ENCODE measurements around the gene CETN1.
A peak's percentile ranks its signal among the peaks of the same experiment; 100 is the strongest.

Gene CETN1

DNA sequence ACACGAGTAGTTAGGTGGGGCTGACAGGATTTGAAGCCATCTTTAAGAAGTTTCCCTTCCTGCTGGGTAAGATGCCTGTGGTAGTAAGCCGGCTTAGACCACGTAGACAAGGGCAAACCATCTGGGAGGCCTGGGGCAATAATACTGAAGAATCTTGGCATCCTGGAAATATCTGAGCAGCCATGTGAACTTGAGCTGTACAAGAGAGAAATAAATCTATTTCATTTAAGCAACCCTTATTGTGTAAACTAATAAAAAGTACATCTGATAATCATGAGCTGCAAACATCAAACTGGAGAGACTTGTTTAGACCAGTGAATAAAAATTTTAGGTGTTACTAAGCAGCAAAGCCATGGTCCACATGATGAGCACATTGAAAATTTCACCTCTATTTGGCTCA lies 11.4 kb upstream of the CETN1 start:
- Histone ChIP-seq H2BK5ac (ENCODE audit: low read length) (no peak overlapping the region), H2AK5ac (ENCODE audit: low read length) (no peak overlapping the region), H3K79me1 (ENCODE audit: low read length) (no peaks in the 10 kb centered on the region), H3K4me1 (ENCODE audit: control insufficient read depth, low read depth, low read length) (peaks cover 4% of the 10 kb centered on the region), H4K5ac (ENCODE audit: low read length) (no peak overlapping the region), H3K56ac (ENCODE audit: low read length) (no peak overlapping the region), H3K36me3 (ENCODE audit: control insufficient read depth, insufficient read depth, low read length) (no peaks in the 10 kb centered on the region), H3K27ac (ENCODE audit: low read depth, low read length) (no peak overlapping the region), H3K4me2 (ENCODE audit: low read length) (no peak overlapping the region), H3K79me2 (ENCODE audit: control insufficient read depth, insufficient read depth, low read length) (no peaks in the 10 kb centered on the region), H3K9ac (ENCODE audit: low read length) (no peak overlapping the region), H3K18ac (ENCODE audit: low read length) (no peak overlapping the region), H3K27me3 (ENCODE audit: insufficient read depth, low read length, poor library complexity) (no peaks in the 10 kb centered on the region), H2BK120ac (ENCODE audit: low read depth, low read length) (no peak overlapping the region), H4K8ac (ENCODE audit: low read depth, low read length) (no peak overlapping the region), H3K23ac (ENCODE audit: low read length) (no peak overlapping the region), H3K4ac (ENCODE audit: low read depth, low read length) (no peak overlapping the region), H3K4me3 (ENCODE audit: low read length) (no peak overlapping the region), H2BK15ac (replicated peaks; ENCODE audit: low read depth) (no peak overlapping the region)
- WGBS (ENCODE audit: extremely low coverage, insufficient coverage, low lambda C conversion rate) = no CpG with 5 or more reads among the region's 3 CpGs
- DNase-seq = no peak

DNA sequence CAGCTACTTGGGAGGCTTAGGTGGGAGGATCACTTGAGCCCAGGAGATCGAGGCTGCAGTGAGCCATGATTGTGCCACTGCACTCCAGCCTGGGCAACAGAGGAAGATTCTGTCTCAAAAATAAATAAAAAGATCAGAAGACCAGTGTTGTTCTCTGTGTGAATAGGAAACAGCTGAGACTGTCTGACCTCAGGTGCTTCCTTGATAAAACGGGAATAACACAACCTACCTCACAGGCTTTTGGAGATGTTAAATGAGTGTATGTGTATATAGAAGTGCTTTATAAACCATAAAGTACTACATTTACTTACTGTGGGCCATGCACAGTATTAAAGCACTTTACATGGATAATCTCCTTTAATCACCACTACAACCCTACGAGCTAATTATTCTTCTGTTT lies 9.9 kb upstream of the CETN1 start:
- H2BK120ac ChIP-seq (ENCODE audit: low read depth, low read length) = no peak overlapping the region
- H3K27me3 ChIP-seq (ENCODE audit: insufficient read depth, low read length, poor library complexity) = no peaks in the 10 kb centered on the region
- no peaks in the 10 kb centered on the region for H3K36me3 ChIP-seq (ENCODE audit: control insufficient read depth, insufficient read depth, low read length)
- H3K56ac ChIP-seq (ENCODE audit: low read length) = no peak overlapping the region
- H4K8ac ChIP-seq (ENCODE audit: low read depth, low read length) = no peak overlapping the region
- no peaks in the 10 kb centered on the region for H3K79me2 ChIP-seq (ENCODE audit: control insufficient read depth, insufficient read depth, low read length)
- H3K4me1 ChIP-seq (ENCODE audit: control insufficient read depth, low read depth, low read length) = peaks cover 4% of the 10 kb centered on the region
- no peak overlapping the region for H3K4me3 ChIP-seq (ENCODE audit: low read length)
- H3K4ac ChIP-seq (ENCODE audit: low read depth, low read length) = no peak overlapping the region
- H2AK5ac ChIP-seq (ENCODE audit: low read length) = no peak overlapping the region
- no peak overlapping the region for H3K4me2 ChIP-seq (ENCODE audit: low read length)
- H3K23ac ChIP-seq (ENCODE audit: low read length) = no peak overlapping the region
- H3K27ac ChIP-seq (ENCODE audit: low read depth, low read length) = no peak overlapping the region
- H2BK15ac ChIP-seq (replicated peaks; ENCODE audit: low read depth) = no peak overlapping the region
- H4K5ac ChIP-seq (ENCODE audit: low read length) = no peak overlapping the region
- no peak overlapping the region for H3K18ac ChIP-seq (ENCODE audit: low read length)
- no peak overlapping the region for H2BK5ac ChIP-seq (ENCODE audit: low read length)
- DNase-seq = no peak
- H3K79me1 ChIP-seq (ENCODE audit: low read length) = no peaks in the 10 kb centered on the region
- no CpG with 5 or more reads among the region's 3 CpGs for WGBS (ENCODE audit: extremely low coverage, insufficient coverage, low lambda C conversion rate)
- H3K9ac ChIP-seq (ENCODE audit: low read length) = no peak overlapping the region

DNA sequence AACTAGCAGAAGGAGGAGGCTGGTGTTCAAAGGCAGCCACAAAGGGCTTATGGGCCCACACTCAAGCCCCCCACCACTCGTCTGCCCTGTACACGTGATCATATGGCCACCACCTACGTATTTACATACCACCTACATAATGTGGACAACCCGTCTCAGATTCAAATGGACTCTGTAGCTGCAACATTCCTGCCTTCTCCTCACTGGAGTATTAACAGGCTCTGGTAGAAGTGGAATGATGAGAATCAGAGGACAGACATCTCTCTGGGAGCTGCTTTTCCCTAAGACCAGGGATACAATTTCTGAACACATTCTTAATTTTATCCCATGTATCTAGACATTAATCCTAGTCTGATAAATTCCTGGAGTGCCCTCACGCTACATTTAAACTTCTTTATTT lies 9.5 kb upstream of the CETN1 start:
- Histone ChIP-seq H3K4me3 (ENCODE audit: low read length) (no peak overlapping the region), H3K79me1 (ENCODE audit: low read length) (no peaks in the 10 kb centered on the region), H4K8ac (ENCODE audit: low read depth, low read length) (no peak overlapping the region), H3K27me3 (ENCODE audit: insufficient read depth, low read length, poor library complexity) (no peaks in the 10 kb centered on the region), H3K4me2 (ENCODE audit: low read length) (no peak overlapping the region), H3K9ac (ENCODE audit: low read length) (no peak overlapping the region), H2BK15ac (replicated peaks; ENCODE audit: low read depth) (no peak overlapping the region), H3K23ac (ENCODE audit: low read length) (no peak overlapping the region), H3K36me3 (ENCODE audit: control insufficient read depth, insufficient read depth, low read length) (no peaks in the 10 kb centered on the region), H2AK5ac (ENCODE audit: low read length) (no peak overlapping the region), H3K79me2 (ENCODE audit: control insufficient read depth, insufficient read depth, low read length) (no peaks in the 10 kb centered on the region), H2BK5ac (ENCODE audit: low read length) (no peak overlapping the region), H3K18ac (ENCODE audit: low read length) (no peak overlapping the region), H3K4me1 (ENCODE audit: control insufficient read depth, low read depth, low read length) (peaks cover 4% of the 10 kb centered on the region), H3K4ac (ENCODE audit: low read depth, low read length) (no peak overlapping the region), H3K56ac (ENCODE audit: low read length) (no peak overlapping the region), H2BK120ac (ENCODE audit: low read depth, low read length) (no peak overlapping the region), H3K27ac (ENCODE audit: low read depth, low read length) (no peak overlapping the region), H4K5ac (ENCODE audit: low read length) (no peak overlapping the region)
- no peak for DNase-seq
- no CpG with 5 or more reads among the region's 5 CpGs for WGBS (ENCODE audit: extremely low coverage, insufficient coverage, low lambda C conversion rate)

DNA sequence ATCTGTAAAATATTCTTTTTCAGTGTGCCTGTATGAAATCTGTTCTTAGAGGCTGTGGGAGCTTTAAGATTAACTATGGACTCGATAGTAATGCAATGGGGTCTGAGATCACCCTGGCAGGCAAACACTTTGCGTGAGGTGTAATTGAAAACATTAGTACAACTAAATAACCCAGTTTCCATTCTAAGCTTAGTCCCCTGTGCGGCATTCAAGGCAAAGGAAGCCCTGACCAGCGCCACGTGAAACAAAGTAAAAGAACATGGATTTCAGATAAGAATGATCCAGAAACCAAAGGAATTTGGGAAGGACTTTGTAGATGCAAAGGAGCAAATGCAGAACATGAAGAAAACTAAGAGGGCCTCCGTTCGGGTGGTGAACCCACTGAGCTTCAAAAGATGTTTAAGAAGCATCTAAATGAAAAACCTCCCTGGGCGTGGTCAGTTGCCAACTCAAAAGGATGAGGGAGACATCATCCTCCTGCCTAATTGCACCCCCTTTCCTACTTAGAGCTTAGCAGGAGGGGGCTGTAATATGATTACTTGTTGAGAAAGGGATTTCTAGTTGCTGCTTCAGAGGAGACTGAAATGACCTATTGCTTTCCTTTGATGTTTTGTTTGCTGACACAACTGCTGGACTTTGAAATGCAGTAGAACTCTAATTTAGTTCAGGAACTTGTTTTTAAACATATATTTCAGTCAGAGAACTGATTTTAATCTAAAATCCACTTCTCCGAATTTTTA lies 7.9 kb upstream of the CETN1 start:
- Histone ChIP-seq H3K4me2 (ENCODE audit: low read length) (no peak overlapping the region), H2BK15ac (replicated peaks; ENCODE audit: low read depth) (no peak overlapping the region), H3K4me1 (ENCODE audit: control insufficient read depth, low read depth, low read length) (peaks cover 4% of the 10 kb centered on the region), H3K9ac (ENCODE audit: low read length) (no peak overlapping the region), H3K36me3 (ENCODE audit: control insufficient read depth, insufficient read depth, low read length) (no peaks in the 10 kb centered on the region), H3K27me3 (ENCODE audit: insufficient read depth, low read length, poor library complexity) (no peaks in the 10 kb centered on the region), H4K8ac (ENCODE audit: low read depth, low read length) (no peak overlapping the region), H3K79me2 (ENCODE audit: control insufficient read depth, insufficient read depth, low read length) (no peaks in the 10 kb centered on the region), H3K27ac (ENCODE audit: low read depth, low read length) (no peak overlapping the region), H3K18ac (ENCODE audit: low read length) (no peak overlapping the region), H3K4me3 (ENCODE audit: low read length) (no peak overlapping the region), H2BK5ac (ENCODE audit: low read length) (no peak overlapping the region), H3K56ac (ENCODE audit: low read length) (no peak overlapping the region), H3K4ac (ENCODE audit: low read depth, low read length) (no peak overlapping the region), H2BK120ac (ENCODE audit: low read depth, low read length) (no peak overlapping the region), H3K79me1 (ENCODE audit: low read length) (no peaks in the 10 kb centered on the region), H2AK5ac (ENCODE audit: low read length) (no peak overlapping the region), H4K5ac (ENCODE audit: low read length) (no peak overlapping the region), H3K23ac (ENCODE audit: low read length) (no peak overlapping the region)
- no peak for DNase-seq
- WGBS (ENCODE audit: extremely low coverage, insufficient coverage, low lambda C conversion rate) = no CpG with 5 or more reads among the region's 9 CpGs

DNA sequence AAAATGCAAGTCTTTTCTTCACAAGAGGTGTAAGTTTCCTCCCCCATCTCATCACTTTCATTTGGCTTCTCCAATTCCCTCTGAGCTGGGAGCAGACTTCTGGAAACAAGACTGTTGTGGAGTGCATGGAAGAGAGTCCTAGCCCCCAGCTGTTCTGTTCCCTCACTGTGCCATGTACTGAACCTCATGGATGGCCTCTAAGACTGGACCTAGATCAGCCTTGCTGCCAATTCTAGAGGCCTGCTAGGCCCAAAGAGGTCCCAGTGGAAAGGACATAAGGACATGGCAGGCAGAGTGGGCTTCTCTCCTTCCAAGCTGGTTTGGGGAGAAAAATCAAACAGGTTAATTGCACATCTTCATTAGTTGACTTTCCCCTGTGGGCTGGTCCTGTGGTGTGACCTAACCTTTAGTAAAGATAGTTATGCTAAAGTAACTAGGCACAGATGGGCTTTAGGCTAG lies 7.3 kb upstream of the CETN1 start:
- H3K9ac ChIP-seq (ENCODE audit: low read length) = no peak overlapping the region
- no peak for DNase-seq
- peaks cover 4% of the 10 kb centered on the region for H3K4me1 ChIP-seq (ENCODE audit: control insufficient read depth, low read depth, low read length)
- H3K23ac ChIP-seq (ENCODE audit: low read length) = no peak overlapping the region
- peak overlapping the region; percentile 24 for H4K5ac ChIP-seq (ENCODE audit: low read length)
- no peak overlapping the region for H3K4me3 ChIP-seq (ENCODE audit: low read length)
- H3K18ac ChIP-seq (ENCODE audit: low read length) = no peak overlapping the region
- no peak overlapping the region for H2AK5ac ChIP-seq (ENCODE audit: low read length)
- H2BK15ac ChIP-seq (replicated peaks; ENCODE audit: low read depth) = no peak overlapping the region
- H2BK120ac ChIP-seq (ENCODE audit: low read depth, low read length) = no peak overlapping the region
- H3K4me2 ChIP-seq (ENCODE audit: low read length) = no peak overlapping the region
- no peak overlapping the region for H3K4ac ChIP-seq (ENCODE audit: low read depth, low read length)
- no peak overlapping the region for H3K27ac ChIP-seq (ENCODE audit: low read depth, low read length)
- H3K27me3 ChIP-seq (ENCODE audit: insufficient read depth, low read length, poor library complexity) = no peaks in the 10 kb centered on the region
- H3K79me1 ChIP-seq (ENCODE audit: low read length) = no peaks in the 10 kb centered on the region
- peak overlapping the region; percentile 34 for H3K56ac ChIP-seq (ENCODE audit: low read length)
- H2BK5ac ChIP-seq (ENCODE audit: low read length) = no peak overlapping the region
- no peak overlapping the region for H4K8ac ChIP-seq (ENCODE audit: low read depth, low read length)
- no peaks in the 10 kb centered on the region for H3K36me3 ChIP-seq (ENCODE audit: control insufficient read depth, insufficient read depth, low read length)
- H3K79me2 ChIP-seq (ENCODE audit: control insufficient read depth, insufficient read depth, low read length) = no peaks in the 10 kb centered on the region

DNA sequence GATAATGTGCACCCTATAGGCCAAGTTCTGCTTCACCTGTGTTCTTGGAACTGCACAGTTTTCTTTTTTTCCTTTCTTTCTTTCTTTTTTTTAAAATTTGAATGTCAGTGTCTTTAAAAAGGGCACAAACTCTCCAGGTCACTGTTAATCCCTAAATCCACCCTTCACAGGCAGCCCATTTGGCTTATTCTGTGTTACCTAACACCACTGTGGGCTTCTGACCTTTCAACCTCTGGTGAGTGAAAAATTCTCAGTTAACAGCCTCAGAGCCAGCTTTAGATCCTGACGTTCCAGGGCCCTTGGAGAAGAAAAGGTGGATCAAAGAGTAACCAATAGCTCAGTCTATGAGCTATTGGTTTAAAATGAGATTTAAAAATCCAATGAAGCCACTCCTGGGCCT lies 6.8 kb upstream of the CETN1 start:
- Histone ChIP-seq H3K56ac (ENCODE audit: low read length) (no peak overlapping the region), H4K5ac (ENCODE audit: low read length) (no peak overlapping the region), H2BK15ac (replicated peaks; ENCODE audit: low read depth) (no peak overlapping the region), H3K9ac (ENCODE audit: low read length) (no peak overlapping the region), H2AK5ac (ENCODE audit: low read length) (no peak overlapping the region), H2BK5ac (ENCODE audit: low read length) (no peak overlapping the region), H3K4ac (ENCODE audit: low read depth, low read length) (no peak overlapping the region), H3K18ac (ENCODE audit: low read length) (no peak overlapping the region), H3K36me3 (ENCODE audit: control insufficient read depth, insufficient read depth, low read length) (no peaks in the 10 kb centered on the region), H2BK120ac (ENCODE audit: low read depth, low read length) (no peak overlapping the region), H3K27ac (ENCODE audit: low read depth, low read length) (no peak overlapping the region), H4K8ac (ENCODE audit: low read depth, low read length) (no peak overlapping the region), H3K4me2 (ENCODE audit: low read length) (no peak overlapping the region), H3K79me1 (ENCODE audit: low read length) (no peaks in the 10 kb centered on the region), H3K23ac (ENCODE audit: low read length) (no peak overlapping the region), H3K4me1 (ENCODE audit: control insufficient read depth, low read depth, low read length) (peaks cover 4% of the 10 kb centered on the region), H3K4me3 (ENCODE audit: low read length) (no peak overlapping the region), H3K79me2 (ENCODE audit: control insufficient read depth, insufficient read depth, low read length) (no peaks in the 10 kb centered on the region), H3K27me3 (ENCODE audit: insufficient read depth, low read length, poor library complexity) (no peaks in the 10 kb centered on the region)
- DNase-seq = no peak
- no CpG with 5 or more reads among the region's 1 CpG for WGBS (ENCODE audit: extremely low coverage, insufficient coverage, low lambda C conversion rate)

Data from mesendoderm (in vitro differentiated cells).